HUES48 (cell line): ENCODE results near the gene INPP5A.

Source experiments
- H3K27ac ChIP-seq: one replicate; pipeline ENCODE4 v1.7.0; 2013; ENCODE audit warnings: low read depth, low read length, inconsistent platforms
- H3K27me3 ChIP-seq: 2 replicates; pipeline ENCODE4 v1.6.1; 2013; ENCODE audit warnings: mild to moderate bottlenecking, low read length; ENCODE audit not compliant: control insufficient read depth, insufficient read depth
- H3K36me3 ChIP-seq: 2 replicates; pipeline ENCODE4 v1.6.1; 2013; ENCODE audit warnings: low read length; ENCODE audit not compliant: control insufficient read depth, insufficient read depth
- H3K4me1 ChIP-seq: 2 replicates; pipeline ENCODE4 v1.6.1; 2013; ENCODE audit warnings: mild to moderate bottlenecking, low read length; ENCODE audit not compliant: control insufficient read depth, insufficient read depth
- H3K4me3 ChIP-seq: 2 replicates; pipeline ENCODE4 v1.5.1; 2013; ENCODE audit warnings: mild to moderate bottlenecking, low read depth, low read length
- H3K9ac ChIP-seq: 2 replicates; pipeline ENCODE4 v1.6.1; 2013; ENCODE audit warnings: mild to moderate bottlenecking, low read depth, low read length, moderate library complexity
- H3K9me3 ChIP-seq: 2 replicates; pipeline ENCODE4 v1.6.1; 2013; ENCODE audit warnings: low read length; ENCODE audit not compliant: control insufficient read depth, insufficient read depth

Gene INPP5A

DNA sequence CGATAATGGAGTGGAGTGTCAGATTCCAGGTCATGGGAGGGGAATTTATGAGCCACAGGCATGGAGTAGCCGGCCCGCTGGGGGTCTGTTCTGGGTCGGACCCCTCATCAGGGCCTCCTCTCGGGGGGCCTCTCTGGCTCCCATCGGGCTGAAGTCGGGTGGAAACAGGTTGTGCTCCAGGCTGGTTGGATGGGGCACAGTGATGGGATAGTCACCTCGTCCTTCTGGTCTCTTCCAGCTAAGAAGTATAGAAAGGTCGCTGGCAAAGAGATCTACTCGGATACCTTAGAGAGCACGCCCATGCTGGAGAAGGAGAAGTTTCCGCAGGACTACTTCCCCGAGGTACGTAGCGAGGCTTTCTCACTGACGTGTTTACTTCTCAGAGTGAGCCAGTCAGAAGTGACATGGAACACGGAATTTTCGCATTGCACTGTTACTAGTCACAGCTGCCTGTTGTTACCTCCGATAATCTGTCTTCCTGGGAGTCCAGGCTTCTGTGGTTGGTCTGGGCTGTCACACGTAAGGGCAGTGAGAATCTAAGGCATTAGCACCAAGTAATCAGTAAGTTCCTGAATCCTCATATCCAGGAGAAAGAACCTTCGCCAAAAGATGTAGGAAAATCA, 160.1 kb downstream of the INPP5A start:
- H3K9ac ChIP-seq, result no peak overlapping the region
- no peak overlapping the region for H3K27ac ChIP-seq
- H3K27me3 ChIP-seq, result no peaks in the 10 kb centered on the region
- 0 out of 2 replicates have a peak, but pooled peaks cover 7% of the 10 kb centered on the region for H3K9me3 ChIP-seq
- H3K4me3 ChIP-seq, result no peak overlapping the region
- no peaks in the 10 kb centered on the region for H3K4me1 ChIP-seq
- H3K36me3 ChIP-seq, result no peaks in the 10 kb centered on the region

DNA sequence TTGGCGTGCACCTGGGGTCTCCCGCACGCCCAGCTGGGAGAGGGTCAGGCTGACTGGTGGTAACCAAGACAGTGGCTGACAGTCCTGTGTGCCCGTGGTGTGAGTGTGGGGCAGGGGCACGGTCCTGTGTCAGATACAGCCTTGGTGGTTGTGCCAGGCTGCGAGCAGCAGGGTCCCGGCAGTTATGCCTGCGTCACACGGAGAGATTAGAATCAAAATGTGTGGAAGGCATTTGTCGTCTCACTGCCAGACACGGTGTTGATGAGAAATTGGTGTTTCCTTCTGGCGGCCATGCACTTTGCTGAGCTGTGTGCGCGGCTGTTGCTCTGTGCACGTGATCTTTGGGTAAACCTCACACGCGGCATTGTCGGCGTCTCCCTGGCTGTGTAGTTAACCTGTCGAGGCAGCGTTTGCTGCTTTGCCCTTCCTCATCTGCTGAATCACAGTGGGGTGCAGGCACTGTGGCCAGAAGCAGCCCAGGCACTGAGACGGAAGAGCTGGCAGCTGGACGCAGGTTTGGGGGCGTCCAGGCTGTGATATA, 160.7 kb downstream of the INPP5A start:
- Histone ChIP-seq H3K4me3 (no peak overlapping the region), H3K4me1 (no peaks in the 10 kb centered on the region), H3K27ac (no peak overlapping the region), H3K9me3 (0 out of 2 replicates have a peak, but pooled peaks cover 7% of the 10 kb centered on the region), H3K36me3 (no peaks in the 10 kb centered on the region), H3K27me3 (no peaks in the 10 kb centered on the region), H3K9ac (no peak overlapping the region)

DNA sequence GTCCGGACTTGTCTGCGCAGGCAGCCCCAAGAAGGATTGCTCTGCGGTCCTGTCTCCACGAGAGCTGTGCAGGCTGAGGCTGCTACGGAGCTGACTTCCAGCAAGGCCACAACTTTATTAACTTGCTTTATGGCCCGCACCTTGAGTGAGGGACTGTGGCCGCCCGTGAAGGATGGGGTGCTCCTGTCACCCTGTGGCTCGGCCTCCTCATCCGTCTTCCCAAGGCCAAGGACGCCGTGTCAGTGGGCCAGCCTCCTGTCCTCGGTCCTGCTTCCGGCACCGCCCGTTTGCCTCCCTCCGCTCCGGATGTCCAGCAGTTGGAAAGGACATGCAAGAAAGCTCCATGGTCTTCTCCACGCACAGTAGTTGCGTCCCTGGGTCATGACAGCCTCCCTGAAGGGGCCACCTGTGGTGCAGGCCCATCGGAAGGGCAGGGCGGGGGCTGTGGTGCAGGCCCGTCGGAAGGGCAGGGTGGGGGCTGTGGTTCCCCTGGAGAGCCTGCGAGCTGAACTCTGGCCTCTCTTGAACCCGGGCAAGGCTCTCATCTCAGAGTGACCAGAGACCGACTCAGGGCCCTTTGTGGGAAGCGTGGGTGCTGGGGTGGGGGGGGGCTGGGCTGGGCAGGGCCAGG, 161.3 kb downstream of the INPP5A start:
- Histone ChIP-seq H3K9ac (no peak overlapping the region), H3K27ac (no peak overlapping the region), H3K4me1 (no peaks in the 10 kb centered on the region), H3K36me3 (no peaks in the 10 kb centered on the region), H3K4me3 (no peak overlapping the region), H3K27me3 (no peaks in the 10 kb centered on the region), H3K9me3 (0 out of 2 replicates have a peak, but pooled peaks cover 7% of the 10 kb centered on the region)

DNA sequence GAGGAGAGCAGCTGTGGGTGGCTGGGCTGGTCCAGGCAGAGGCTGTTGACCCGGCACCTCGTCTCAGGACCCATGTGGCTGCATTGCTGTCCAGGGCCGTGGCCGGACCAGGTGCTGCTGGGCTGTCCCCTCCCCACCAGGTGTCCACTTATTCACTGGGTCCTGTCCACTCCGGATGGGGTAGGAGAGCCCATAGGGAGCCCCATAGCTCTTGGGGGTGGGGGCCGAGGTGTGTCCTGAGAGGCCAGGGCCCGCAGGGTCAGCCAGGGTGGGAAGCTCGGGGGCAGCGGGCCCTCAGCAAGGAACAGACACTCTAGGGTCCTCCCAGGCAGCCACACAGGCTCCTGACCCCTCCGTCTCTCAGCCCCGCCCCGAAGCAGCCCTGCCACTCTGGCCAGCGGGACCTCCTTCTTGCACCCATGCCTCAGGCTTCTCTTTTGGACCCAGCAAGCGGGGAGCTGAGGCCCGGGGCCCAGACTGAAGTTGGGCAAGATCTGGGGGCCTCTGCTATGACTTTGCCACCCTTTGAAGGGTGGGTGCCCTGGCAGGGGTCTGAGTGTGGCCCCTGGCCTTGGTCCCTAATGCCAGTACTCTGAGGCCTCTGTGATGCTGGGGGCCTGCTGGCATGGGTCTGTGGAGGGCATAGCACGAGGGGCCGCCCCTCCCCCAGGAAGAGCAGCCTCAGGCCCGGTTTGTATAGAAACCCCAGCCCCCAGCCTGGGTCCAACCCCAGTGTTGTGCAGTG, 162.0 kb downstream of the INPP5A start:
- H3K4me1 ChIP-seq, result no peaks in the 10 kb centered on the region
- H3K27ac ChIP-seq, result no peak overlapping the region
- H3K9ac ChIP-seq, result no peak overlapping the region
- H3K9me3 ChIP-seq, result 0 out of 2 replicates have a peak, but pooled peaks cover 7% of the 10 kb centered on the region
- H3K4me3 ChIP-seq, result no peak overlapping the region
- no peaks in the 10 kb centered on the region for H3K36me3 ChIP-seq
- H3K27me3 ChIP-seq, result no peaks in the 10 kb centered on the region

DNA sequence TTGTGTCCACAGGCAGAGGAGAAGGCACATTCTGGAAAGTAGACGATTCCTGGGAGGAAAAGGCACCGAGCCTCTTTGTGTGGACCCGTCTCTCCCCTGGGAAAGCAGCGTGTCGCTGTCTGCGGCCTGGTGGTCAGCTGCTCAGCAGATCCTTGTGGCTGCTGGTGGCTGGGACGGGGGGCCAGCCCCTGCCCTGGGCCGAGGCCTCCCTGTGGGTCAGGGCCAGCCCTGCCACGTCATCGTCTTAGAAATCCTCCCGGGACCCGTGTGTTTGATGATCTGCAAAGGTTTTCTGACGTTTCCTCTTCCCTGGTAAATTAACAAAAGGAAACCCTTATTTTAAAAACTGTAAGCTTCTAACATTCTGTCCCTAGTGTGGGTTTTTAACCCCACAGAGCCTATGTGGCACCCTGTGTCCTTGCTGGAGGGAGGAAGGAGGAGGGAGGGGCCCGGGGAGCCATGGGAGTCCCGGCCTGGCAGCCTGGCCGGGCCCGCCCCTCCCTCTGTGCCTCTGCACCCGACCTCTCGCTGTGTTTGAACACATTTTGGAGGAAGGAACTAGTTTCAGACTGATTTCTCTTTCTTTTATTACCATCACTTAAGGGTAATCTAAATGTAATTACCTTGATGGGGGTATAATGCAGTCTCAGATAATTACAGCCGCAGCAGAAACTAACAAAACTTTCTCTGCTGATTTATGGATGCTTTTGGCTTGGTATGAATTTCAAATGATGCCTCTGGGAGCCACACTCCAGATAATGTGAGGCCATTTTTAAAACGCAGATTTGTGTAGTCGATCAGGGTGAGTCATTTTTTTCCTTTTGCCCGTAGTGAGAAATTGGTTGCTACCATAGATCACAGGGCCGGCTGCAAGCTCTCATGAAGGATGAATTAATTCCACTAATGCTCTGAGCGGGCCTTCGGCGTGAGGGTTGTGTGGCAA, 162.8 kb downstream of the INPP5A start:
- Histone ChIP-seq H3K9ac (no peak overlapping the region), H3K9me3 (0 out of 2 replicates have a peak, but pooled peaks cover under 1% of the 10 kb centered on the region), H3K4me3 (no peak overlapping the region), H3K27me3 (no peaks in the 10 kb centered on the region), H3K36me3 (no peaks in the 10 kb centered on the region), H3K4me1 (no peaks in the 10 kb centered on the region), H3K27ac (no peak overlapping the region)

DNA sequence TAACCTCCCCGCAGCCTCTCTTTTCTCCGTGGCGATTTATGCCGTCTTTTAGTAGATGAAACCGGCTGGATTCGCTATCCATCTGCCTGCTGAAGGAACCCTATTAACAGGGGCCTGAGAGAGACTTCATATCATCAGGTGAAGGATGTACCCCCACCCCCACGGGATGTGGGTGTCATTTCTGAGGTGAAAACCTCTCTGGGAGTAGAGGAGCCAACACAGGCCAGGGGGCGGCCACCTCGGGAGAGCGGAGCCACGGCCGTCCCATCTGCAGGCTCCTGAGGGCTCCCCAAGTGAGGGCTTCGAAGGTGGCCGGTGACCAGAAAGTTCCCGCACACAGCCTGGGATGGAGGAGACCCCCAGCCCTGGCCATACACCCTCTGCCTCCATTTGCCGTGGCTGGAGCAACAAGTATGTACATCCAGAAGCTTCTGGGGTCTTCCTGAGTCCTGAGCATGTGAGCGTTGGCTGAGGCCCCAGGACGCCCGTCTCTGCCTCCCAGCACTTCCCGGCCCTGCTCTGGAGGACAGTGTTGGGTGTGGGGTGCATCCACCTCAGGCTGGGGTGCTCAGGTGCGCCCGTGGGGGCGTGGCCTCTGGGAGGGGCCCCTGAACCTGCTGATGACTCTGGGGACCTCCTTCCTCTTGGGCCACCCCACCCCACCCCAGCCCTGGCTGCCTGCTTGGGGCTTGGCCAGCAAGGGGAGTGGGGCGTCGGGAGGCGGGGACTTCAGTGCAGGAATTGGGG, 163.7 kb downstream of the INPP5A start:
- no peak overlapping the region for H3K9ac ChIP-seq
- H3K4me3 ChIP-seq, result no peak overlapping the region
- no peaks in the 10 kb centered on the region for H3K36me3 ChIP-seq
- no peaks in the 10 kb centered on the region for H3K27me3 ChIP-seq
- peaks cover 8% of the 10 kb centered on the region; the same call in 1 of the 2 replicates for H3K9me3 ChIP-seq
- H3K27ac ChIP-seq, result no peak overlapping the region
- H3K4me1 ChIP-seq, result no peaks in the 10 kb centered on the region

DNA sequence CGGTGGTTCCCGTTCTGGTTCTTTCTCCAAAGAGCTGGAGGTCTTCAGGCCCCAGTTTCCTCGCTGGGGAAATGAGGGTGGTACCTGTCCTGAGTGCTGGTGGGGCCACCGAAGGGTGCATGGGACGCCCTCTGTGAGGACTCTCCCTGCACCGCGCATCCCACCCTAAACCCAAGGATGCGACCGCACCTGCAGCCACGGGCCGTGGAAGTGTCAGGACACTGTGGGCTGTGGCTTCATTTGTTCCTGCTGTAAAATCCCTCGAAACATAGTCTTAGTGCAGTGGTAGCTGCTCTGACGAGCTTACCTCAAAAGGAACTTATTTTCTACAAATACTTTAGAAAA, 164.2 kb downstream of the INPP5A start:
- peaks cover 11% of the 10 kb centered on the region; the same call in 1 of the 2 replicates for H3K9me3 ChIP-seq
- H3K36me3 ChIP-seq, result no peaks in the 10 kb centered on the region
- no peaks in the 10 kb centered on the region for H3K27me3 ChIP-seq
- H3K9ac ChIP-seq, result no peak overlapping the region
- H3K4me3 ChIP-seq, result no peak overlapping the region
- H3K4me1 ChIP-seq, result no peaks in the 10 kb centered on the region
- H3K27ac ChIP-seq, result no peak overlapping the region

DNA sequence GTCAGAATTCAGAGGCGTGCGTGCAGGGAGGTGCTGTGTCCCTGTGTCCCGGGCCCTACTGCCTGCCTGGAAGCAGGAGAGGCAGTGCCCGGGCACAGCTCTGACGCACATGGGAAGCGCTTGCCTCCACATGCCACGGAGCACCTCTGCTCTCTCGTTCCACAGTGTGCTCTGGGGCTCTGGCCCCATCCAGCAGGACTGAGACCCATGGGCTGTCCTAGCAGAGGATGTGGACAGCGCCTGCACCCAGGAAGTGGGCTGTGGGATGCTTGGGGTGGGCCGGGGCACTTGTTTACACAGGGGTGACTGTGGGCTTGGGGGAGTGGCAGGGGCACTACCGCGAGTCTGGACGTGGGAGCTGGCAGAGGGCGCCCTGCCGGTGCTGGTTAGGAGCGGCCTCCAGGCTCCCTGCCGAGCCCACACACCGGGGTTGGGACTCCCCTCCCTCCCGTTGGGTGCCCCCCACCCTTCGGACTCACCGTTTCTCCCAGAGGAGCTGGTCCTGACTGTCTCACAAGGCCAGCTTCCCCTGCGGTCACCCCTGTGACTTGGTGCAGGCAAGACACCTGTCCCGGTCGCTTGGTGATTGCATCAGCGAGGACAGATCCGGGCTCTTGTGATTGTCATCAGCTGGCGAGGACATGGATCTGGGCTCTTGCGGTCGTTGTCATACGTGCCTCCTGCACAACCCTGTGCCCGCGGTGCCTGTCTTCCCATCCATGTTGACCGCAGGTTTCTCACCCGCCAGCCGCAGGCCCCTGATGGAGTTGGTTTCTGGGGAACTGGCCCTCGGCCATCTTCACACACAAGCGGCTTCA, 165.2 kb downstream of the INPP5A start:
- Histone ChIP-seq H3K27me3 (no peaks in the 10 kb centered on the region), H3K4me1 (no peaks in the 10 kb centered on the region), H3K9ac (no peak overlapping the region), H3K9me3 (peaks cover 11% of the 10 kb centered on the region; the same call in 1 of the 2 replicates), H3K27ac (no peak overlapping the region), H3K36me3 (no peaks in the 10 kb centered on the region), H3K4me3 (no peak overlapping the region)

DNA sequence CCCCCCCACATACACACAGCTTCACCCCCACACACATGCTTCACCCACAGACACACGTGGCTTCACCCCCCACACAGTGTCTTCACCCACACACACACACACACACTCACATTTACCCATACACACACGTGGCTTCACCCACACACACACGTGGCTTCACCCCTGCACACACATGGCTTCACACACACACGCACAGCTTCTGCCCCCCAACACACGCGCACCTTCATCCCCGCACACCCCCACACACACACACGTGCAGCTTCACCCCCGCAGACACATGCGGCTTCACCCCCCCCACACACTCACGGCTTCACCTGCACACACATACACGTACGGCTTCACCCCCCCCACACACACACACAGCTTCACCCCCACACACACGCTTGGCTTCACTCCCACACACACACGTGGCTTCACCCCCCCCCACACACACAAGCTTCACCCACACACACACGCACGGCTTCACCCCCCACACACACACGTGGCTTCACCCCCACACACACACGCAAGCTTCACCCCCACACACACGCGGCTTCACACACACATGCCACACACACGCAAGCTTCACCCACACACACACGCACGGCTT, 165.9 kb downstream of the INPP5A start:
- peaks cover 11% of the 10 kb centered on the region; the same call in 1 of the 2 replicates for H3K9me3 ChIP-seq
- H3K36me3 ChIP-seq, result no peaks in the 10 kb centered on the region
- H3K27me3 ChIP-seq, result no peaks in the 10 kb centered on the region
- no peak overlapping the region for H3K9ac ChIP-seq
- H3K4me1 ChIP-seq, result no peaks in the 10 kb centered on the region
- no peak overlapping the region for H3K4me3 ChIP-seq
- no peak overlapping the region for H3K27ac ChIP-seq
